Endothelial cell of umbilical vein (primary cell): ENCODE results near the gene CALCOCO2.

ENCODE experiments used
- EZH2 ChIP-seq: IDR thresholded peaks from 2 replicates; pipeline ENCODE4 v1.6.1; 2012; ENCODE audit warnings: borderline replicate concordance, low read depth, mild to moderate bottlenecking, moderate library complexity, low read length, inconsistent platforms; ENCODE audit not compliant: severe bottlenecking
- POLR2AphosphoS5 ChIP-seq: IDR thresholded peaks from 2 replicates; pipeline ENCODE4 v1.6.1; 2012; ENCODE audit warnings: low read depth, mild to moderate bottlenecking, control low read depth, low read length, moderate library complexity; ENCODE audit not compliant: insufficient read depth
- TF ChIP-seq, protein P1 (sequence below), 2 donors: IDR thresholded peaks; 1 replicate in 1 of 2; 2 replicates in 1 of 2; pipeline ENCODE4 v1.5.1; 2011; ENCODE audit warnings: low read length in 2 of 2, mild to moderate bottlenecking in 2 of 2, moderate library complexity in 2 of 2, control low read depth in 1 of 2, inconsistent platforms in 1 of 2, low read depth in 1 of 2; ENCODE audit not compliant: insufficient read depth in 1 of 2; ENCODE audit errors: extremely low read depth in 1 of 2

DNA sequence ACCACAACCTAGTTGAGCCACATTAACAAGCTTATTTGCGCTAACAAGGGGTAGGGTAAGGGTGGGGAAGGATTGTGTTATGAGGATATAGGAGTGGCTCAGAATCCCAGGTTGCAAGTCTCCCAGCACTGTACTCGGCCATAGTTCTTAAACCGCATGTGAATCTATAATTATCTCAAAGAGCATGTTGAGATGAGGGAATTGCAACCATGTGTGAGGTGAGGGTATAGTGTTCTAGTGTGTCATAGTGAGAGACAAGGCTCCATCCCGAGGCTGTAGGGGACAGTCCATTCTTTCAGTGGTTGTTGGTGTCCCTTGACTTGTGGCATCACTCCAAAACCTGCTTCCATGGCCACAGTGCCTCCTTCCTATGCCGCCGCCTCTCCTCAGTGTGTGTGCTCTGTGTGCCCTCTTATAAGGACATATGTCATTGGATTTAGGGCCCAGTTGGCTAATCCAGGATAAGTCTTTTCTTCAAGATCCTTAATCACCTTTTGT is 39.0 kb downstream of the CALCOCO2 start:
- TF ChIP-seq, protein P1, sequence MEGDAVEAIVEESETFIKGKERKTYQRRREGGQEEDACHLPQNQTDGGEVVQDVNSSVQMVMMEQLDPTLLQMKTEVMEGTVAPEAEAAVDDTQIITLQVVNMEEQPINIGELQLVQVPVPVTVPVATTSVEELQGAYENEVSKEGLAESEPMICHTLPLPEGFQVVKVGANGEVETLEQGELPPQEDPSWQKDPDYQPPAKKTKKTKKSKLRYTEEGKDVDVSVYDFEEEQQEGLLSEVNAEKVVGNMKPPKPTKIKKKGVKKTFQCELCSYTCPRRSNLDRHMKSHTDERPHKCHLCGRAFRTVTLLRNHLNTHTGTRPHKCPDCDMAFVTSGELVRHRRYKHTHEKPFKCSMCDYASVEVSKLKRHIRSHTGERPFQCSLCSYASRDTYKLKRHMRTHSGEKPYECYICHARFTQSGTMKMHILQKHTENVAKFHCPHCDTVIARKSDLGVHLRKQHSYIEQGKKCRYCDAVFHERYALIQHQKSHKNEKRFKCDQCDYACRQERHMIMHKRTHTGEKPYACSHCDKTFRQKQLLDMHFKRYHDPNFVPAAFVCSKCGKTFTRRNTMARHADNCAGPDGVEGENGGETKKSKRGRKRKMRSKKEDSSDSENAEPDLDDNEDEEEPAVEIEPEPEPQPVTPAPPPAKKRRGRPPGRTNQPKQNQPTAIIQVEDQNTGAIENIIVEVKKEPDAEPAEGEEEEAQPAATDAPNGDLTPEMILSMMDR (IDR thresholded peaks at IDR 0.05; ENCODE audit: extremely low read depth in 1 of 2, insufficient read depth in 1 of 2, low read depth in 1 of 2, low read length in 2 of 2) = no peak
- TF ChIP-seq POLR2AphosphoS5 = no peak
- TF ChIP-seq EZH2 = no peak
